OCI-LY1 (cell line): ENCODE measurements around the gene H2BW1.
"Not testable (repeated sequence)": the region's sequence is repeated elsewhere in the genome, so short reads cannot be mapped to it uniquely, and the experiment has no call there.

ENCODE experiments used
- H2AFZ ChIP-seq: fragments of 200-600 bp; sonication (generic), shearing (Covaris generic); 2 replicates; pipeline ENCODE4 v1.6.0; 2014; ENCODE audit warnings: antibody characterized with exemption, mild to moderate bottlenecking, low read length
- H3F3A ChIP-seq: fragments of 200-600 bp; sonication (generic), shearing (Covaris generic); 2 replicates; pipeline ENCODE4 v1.6.0; 2014; ENCODE audit warnings: mild to moderate bottlenecking, antibody characterized with exemption, low read length, moderate library complexity; ENCODE audit not compliant: insufficient read depth
- H3K27ac ChIP-seq: fragments of 200-600 bp; sonication (generic); 2 replicates; pipeline ENCODE4 v1.5.1; 2014; ENCODE audit warnings: low read length, mixed run types, mild to moderate bottlenecking, low read depth; ENCODE audit not compliant: poor library complexity, severe bottlenecking
- H3K27me3 ChIP-seq: fragments of 200-600 bp; sonication (generic); 2 replicates; pipeline ENCODE4 v1.6.0; 2014; ENCODE audit warnings: antibody characterized with exemption, mild to moderate bottlenecking, low read length, moderate library complexity; ENCODE audit not compliant: insufficient read depth
- H3K36me3 ChIP-seq: fragments of 200-600 bp; sonication (generic); 2 replicates; pipeline ENCODE4 v1.6.1; 2014; ENCODE audit warnings: mild to moderate bottlenecking, antibody characterized with exemption, low read length, moderate library complexity, mixed read lengths; ENCODE audit not compliant: insufficient read depth
- H3K4me1 ChIP-seq: fragments of 200-600 bp; sonication (generic); 2 replicates; pipeline ENCODE4 v1.5.1; 2014; ENCODE audit warnings: mild to moderate bottlenecking, low read length, moderate library complexity; ENCODE audit not compliant: insufficient read depth, severe bottlenecking
- H3K4me2 ChIP-seq: fragments of 200-600 bp; sonication (generic), shearing (Covaris generic); 2 replicates; pipeline ENCODE4 v1.6.1; 2014; ENCODE audit warnings: low read length
- H3K4me3 ChIP-seq: fragments of 200-600 bp; sonication (generic); 2 replicates; pipeline ENCODE4 v1.5.1; 2014; ENCODE audit warnings: low read length, low read depth, mild to moderate bottlenecking, mixed read lengths; ENCODE audit not compliant: poor library complexity, severe bottlenecking
- H3K79me2 ChIP-seq: fragments of 200-600 bp; shearing (Covaris generic); 2 replicates; pipeline ENCODE4 v1.6.1; 2016; ENCODE audit warnings: mixed run types, low read length, mixed read lengths; ENCODE audit not compliant: insufficient read depth
- H3K9ac ChIP-seq: fragments of 200-600 bp; sonication (generic), shearing (Covaris generic); 2 replicates; pipeline ENCODE4 v1.6.1; 2014; ENCODE audit warnings: mild to moderate bottlenecking, low read length, mixed read lengths
- H3K9me2 ChIP-seq: fragments of 200-600 bp; sonication (generic), shearing (Covaris generic); 2 replicates; pipeline ENCODE4 v1.6.1; 2014; ENCODE audit warnings: low read depth, mild to moderate bottlenecking, low read length, mixed read lengths
- H3K9me3 ChIP-seq: fragments of 200-600 bp; shearing (Covaris generic); 2 replicates; pipeline ENCODE4 v1.6.1; 2014; ENCODE audit warnings: low read length, mixed read lengths
- H4K20me1 ChIP-seq: fragments of 200-600 bp; sonication (generic), shearing (Covaris generic); 2 replicates; pipeline ENCODE4 v1.6.0; 2016; ENCODE audit warnings: mild to moderate bottlenecking, low read length; ENCODE audit not compliant: insufficient read depth
- EZH2 ChIP-seq: fragments of 200-600 bp; sonication (generic), shearing (Covaris generic); IDR thresholded peaks from 2 replicates; pipeline ENCODE4 v1.8.0; 2017; ENCODE audit warnings: borderline replicate concordance, mixed run types, mild to moderate bottlenecking, antibody characterized with exemption, low read length, moderate library complexity, mixed read lengths
- TF ChIP-seq, protein P1 (sequence below): fragments of 200-600 bp; sonication (generic), shearing (Covaris generic); IDR thresholded peaks from 2 replicates; pipeline ENCODE4 v1.5.1; 2017; ENCODE audit warnings: mild to moderate bottlenecking, antibody characterized with exemption, low read length, moderate library complexity, mixed read lengths

The H2BW1 gene, protein sequence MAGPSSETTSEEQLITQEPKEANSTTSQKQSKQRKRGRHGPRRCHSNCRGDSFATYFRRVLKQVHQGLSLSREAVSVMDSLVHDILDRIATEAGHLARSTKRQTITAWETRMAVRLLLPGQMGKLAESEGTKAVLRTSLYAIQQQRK

DNA sequence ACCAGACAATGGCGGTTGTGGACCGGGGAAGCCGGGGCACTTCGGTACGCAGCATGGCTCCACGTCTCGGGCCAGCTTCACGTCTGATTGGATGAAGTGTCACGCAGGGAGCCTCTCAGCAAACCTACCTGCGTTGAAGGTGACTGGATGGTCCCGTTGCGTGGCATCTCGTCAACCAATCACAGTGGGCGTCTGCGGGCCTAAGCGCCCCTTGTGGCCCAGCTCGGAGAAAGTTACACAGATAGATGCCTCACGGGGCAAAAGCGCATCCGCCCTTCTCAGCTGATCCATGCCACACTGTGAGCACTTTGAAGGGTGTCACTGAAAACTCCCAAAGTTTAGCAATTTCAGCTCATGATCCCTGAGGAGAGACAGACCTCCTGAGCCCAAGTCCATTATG is at the start of gene H2BW1:
H2BW1 (minus strand) TSS at position 103 of the 400 bp plus-strand sequence. CDS start 132 bp downstream, outside the sequence.
- H4K20me1 ChIP-seq, result no peaks in the 10 kb centered on the region
- no peak within 1 kb of the TSS for H2AFZ ChIP-seq
- H3K4me3 ChIP-seq, result no peak within 1 kb of the TSS
- no peaks in the 10 kb centered on the region for H3F3A ChIP-seq
- H3K9me2 ChIP-seq, result no peaks in the 10 kb centered on the region
- no peak within 1 kb of the TSS for H3K27ac ChIP-seq
- no peaks in the 10 kb centered on the region for H3K9me3 ChIP-seq
- no peak within 1 kb of the TSS for H3K4me2 ChIP-seq
- no peak within 1 kb of the TSS for H3K9ac ChIP-seq
- no peak for TF ChIP-seq EZH2
- TF ChIP-seq, protein P1, sequence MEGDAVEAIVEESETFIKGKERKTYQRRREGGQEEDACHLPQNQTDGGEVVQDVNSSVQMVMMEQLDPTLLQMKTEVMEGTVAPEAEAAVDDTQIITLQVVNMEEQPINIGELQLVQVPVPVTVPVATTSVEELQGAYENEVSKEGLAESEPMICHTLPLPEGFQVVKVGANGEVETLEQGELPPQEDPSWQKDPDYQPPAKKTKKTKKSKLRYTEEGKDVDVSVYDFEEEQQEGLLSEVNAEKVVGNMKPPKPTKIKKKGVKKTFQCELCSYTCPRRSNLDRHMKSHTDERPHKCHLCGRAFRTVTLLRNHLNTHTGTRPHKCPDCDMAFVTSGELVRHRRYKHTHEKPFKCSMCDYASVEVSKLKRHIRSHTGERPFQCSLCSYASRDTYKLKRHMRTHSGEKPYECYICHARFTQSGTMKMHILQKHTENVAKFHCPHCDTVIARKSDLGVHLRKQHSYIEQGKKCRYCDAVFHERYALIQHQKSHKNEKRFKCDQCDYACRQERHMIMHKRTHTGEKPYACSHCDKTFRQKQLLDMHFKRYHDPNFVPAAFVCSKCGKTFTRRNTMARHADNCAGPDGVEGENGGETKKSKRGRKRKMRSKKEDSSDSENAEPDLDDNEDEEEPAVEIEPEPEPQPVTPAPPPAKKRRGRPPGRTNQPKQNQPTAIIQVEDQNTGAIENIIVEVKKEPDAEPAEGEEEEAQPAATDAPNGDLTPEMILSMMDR, result no peak
- H3K79me2 ChIP-seq, result no peaks in the 10 kb centered on the region
- H3K36me3 ChIP-seq, result no peaks in the 10 kb centered on the region
- H3K27me3 ChIP-seq, result no peaks in the 10 kb centered on the region
- no peaks in the 10 kb centered on the region for H3K4me1 ChIP-seq

DNA sequence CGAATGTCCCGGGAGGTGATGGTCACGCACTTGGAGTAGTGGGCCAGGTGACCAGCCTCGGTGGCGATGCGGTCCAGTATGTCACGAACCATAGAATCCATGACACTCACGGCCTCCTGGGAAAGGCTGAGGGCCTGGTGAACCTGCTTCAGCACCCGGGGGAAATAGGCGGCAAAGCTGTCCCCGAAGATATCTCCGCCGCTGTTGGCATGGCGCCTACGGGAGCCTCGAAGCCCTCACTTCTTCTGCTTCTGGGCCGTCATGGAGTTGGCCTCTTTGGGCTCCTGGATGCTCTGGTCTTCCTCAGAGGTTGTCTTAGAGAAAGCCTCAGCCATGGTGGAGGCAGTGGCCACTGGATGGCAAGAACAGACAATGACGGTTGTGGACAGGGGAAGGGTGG is 49.1 kb upstream of the H2BW1 start:
- not testable (repeated sequence) for H2AFZ ChIP-seq, H3K4me3 ChIP-seq, H3K27ac ChIP-seq, H3K4me2 ChIP-seq, H3K4me1 ChIP-seq, H4K20me1 ChIP-seq, H3K9me3 ChIP-seq, H3K27me3 ChIP-seq, H3K9me2 ChIP-seq, H3K36me3 ChIP-seq, H3K9ac ChIP-seq, H3F3A ChIP-seq, H3K79me2 ChIP-seq

DNA sequence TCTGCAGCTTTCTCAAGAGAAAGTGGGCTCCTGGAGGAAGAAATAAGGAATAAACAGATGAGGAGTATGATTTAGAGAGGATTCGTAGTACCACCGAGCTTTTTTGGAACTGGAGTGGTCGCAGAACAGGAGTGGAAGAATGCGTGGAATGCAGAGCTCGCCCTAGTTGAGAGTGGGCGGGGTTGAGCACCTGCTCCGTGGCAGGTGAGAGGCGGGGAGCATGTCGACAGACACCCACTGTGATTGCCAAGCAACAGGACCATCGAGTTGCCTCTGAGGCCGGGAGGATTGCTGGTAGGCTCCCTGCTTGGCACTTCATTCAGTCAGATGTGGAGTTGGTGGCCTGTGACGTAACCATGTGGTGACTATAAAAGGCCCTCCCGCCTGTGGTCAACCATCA is 41.4 kb upstream of the H2BW1 start:
- H2AFZ ChIP-seq, H3K79me2 ChIP-seq, H3K4me3 ChIP-seq, H3K9ac ChIP-seq, H3K9me3 ChIP-seq, H3K4me2 ChIP-seq, H3K27me3 ChIP-seq, H4K20me1 ChIP-seq, H3K27ac ChIP-seq, H3K36me3 ChIP-seq, H3F3A ChIP-seq, H3K9me2 ChIP-seq, H3K4me1 ChIP-seq: not testable (repeated sequence)

DNA sequence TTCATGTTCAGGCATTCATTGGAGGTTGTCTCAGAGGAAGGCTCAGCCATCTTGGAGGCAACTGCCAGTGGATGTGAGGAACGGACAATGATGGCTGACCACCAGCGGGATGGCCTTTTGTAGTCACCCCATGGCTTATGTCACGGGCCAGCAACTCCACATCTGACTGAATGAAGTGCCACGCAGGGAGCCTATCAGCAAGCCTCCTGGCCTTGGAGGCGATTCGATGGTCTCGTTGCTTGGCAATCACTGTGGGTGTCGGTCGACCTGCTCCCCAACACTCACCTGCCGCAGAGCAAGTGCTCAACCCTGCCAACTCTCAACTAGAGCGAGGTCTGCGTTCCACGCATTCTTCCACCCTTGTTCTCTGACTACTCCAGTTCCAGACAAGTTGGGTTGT is 33.7 kb upstream of the H2BW1 start:
- no peaks in the 10 kb centered on the region for H3K9me2 ChIP-seq
- H3K79me2 ChIP-seq, result no peaks in the 10 kb centered on the region
- no peaks in the 10 kb centered on the region for H3K4me1 ChIP-seq
- H3K4me3 ChIP-seq, result no peak overlapping the region
- no peaks in the 10 kb centered on the region for H4K20me1 ChIP-seq
- no peak overlapping the region for H3K9ac ChIP-seq
- H3F3A ChIP-seq, result no peaks in the 10 kb centered on the region
- no peak for TF ChIP-seq EZH2
- TF ChIP-seq, protein P1, result no peak
- no peak overlapping the region for H3K4me2 ChIP-seq
- no peaks in the 10 kb centered on the region for H3K36me3 ChIP-seq
- no peak overlapping the region for H2AFZ ChIP-seq
- H3K27ac ChIP-seq, result no peak overlapping the region
- no peaks in the 10 kb centered on the region for H3K27me3 ChIP-seq
- no peaks in the 10 kb centered on the region for H3K9me3 ChIP-seq
